Stimulated activated CD4-positive, alpha-beta T cell treated with anti-CD3 and anti-CD28 coated beads, Interleukin-2, amount 100 ng/mL, for 24 hours (primary cell): Measurements from ENCODE around the gene FECH.
"Not testable (repeated sequence)": the region's sequence is repeated elsewhere in the genome, so short reads cannot be mapped to it uniquely, and the experiment has no call there.

Source experiments
- DNase-seq, 2 donors: peaks; one replicate each; pipeline ENCODE4 v3.0.0-alpha.2; 2020

Gene FECH

GRCh38 chr18:57586251-57587049 lies at the start of gene FECH:
FECH (minus strand) TSS chr18:57586702; CDS start chr18:57586620, 82 bp downstream.
- peak; percentile 69 to 70 for DNase-seq

GRCh38 chr18:57635003-57635822 lies 48.7 kb upstream of the FECH start:
- no peak for DNase-seq

GRCh38 chr18:57631697-57632096 lies 45.2 kb upstream of the FECH start:
- no peak for DNase-seq

- DNase-seq, result no peak
Observed at GRCh38 chr18:57630754-57631595, 44.5 kb upstream of the FECH start.

- peak; percentile 95 to 96 for DNase-seq
Observed at GRCh38 chr18:57630002-57630753, 43.7 kb upstream of the FECH start.

- DNase-seq, result no peak
Observed at GRCh38 chr18:57629422-57629821, 42.9 kb upstream of the FECH start.

- no peak for DNase-seq
Observed at GRCh38 chr18:57627488-57627887, 41.0 kb upstream of the FECH start.

- DNase-seq, result no peak
Observed at GRCh38 chr18:57624988-57625387, 38.5 kb upstream of the FECH start.

- no peak for DNase-seq
Observed at GRCh38 chr18:57621246-57621604, 34.7 kb upstream of the FECH start.

- no peak for DNase-seq
Observed at GRCh38 chr18:57619876-57620275, 33.4 kb upstream of the FECH start.

GRCh38 chr18:57618910-57619309 lies 32.4 kb upstream of the FECH start:
- DNase-seq, result no peak

- DNase-seq, result no peak
Observed at GRCh38 chr18:57603871-57604270, 17.4 kb upstream of the FECH start.

- no peak for DNase-seq
Observed at GRCh38 chr18:57595347-57595746, 8.8 kb upstream of the FECH start.

- DNase-seq, result not testable (repeated sequence)
Observed at GRCh38 chr18:57592716-57593115, 6.2 kb upstream of the FECH start.

- no peak for DNase-seq
Observed at GRCh38 chr18:57589161-57589560, 2.7 kb upstream of the FECH start.

- DNase-seq, result no peak
Observed at GRCh38 chr18:57587098-57587661, 678 bp upstream of the FECH start.

GRCh38 chr18:57585855-57586250 lies 649 bp downstream of the FECH start:
- peak in 1 of 2 donors; percentile 5 for DNase-seq

GRCh38 chr18:57585421-57585820 lies 1.1 kb downstream of the FECH start:
- DNase-seq, result no peak

GRCh38 chr18:57584444-57584843 lies 2.1 kb downstream of the FECH start:
- DNase-seq, result no peak

GRCh38 chr18:57583297-57583835 lies 3.1 kb downstream of the FECH start:
- DNase-seq, result no peak

- DNase-seq, result no peak
Observed at GRCh38 chr18:57581301-57581934, 5.1 kb downstream of the FECH start.
